RKO (cell line): Measurements from ENCODE around the gene PPP1R9B.

ENCODE experiments used
- DNase-seq: peaks from one replicate; pipeline ENCODE4 v3.0.0-alpha.2; 2016; ENCODE audit warnings: low spot score

The PPP1R9B gene

GRCh38 chr17:50155115-50155819 lies 4.8 kb upstream of the PPP1R9B start:
- DNase-seq, result no peak

GRCh38 chr17:50154604-50155003 lies 4.1 kb upstream of the PPP1R9B start:
- no peak for DNase-seq

- DNase-seq, result no peak
Measured at GRCh38 chr17:50153650-50154575, 3.4 kb upstream of the PPP1R9B start.

- no peak for DNase-seq
Measured at GRCh38 chr17:50152736-50153135, 2.3 kb upstream of the PPP1R9B start.

- DNase-seq, result peak; percentile 94
Measured at GRCh38 chr17:50151937-50152547, 1.6 kb upstream of the PPP1R9B start.

- DNase-seq, result peak; percentile 93
Measured at GRCh38 chr17:50151041-50151936, 812 bp upstream of the PPP1R9B start.

GRCh38 chr17:50149417-50150353 lies 792 bp downstream of the PPP1R9B start:
- DNase-seq, result peak; percentile 74

GRCh38 chr17:50149091-50149416 lies 1.4 kb downstream of the PPP1R9B start:
- DNase-seq, result peak; percentile 27

- DNase-seq, result peak; percentile 55
Measured at GRCh38 chr17:50148226-50149090, 2.0 kb downstream of the PPP1R9B start.

GRCh38 chr17:50147841-50148225 lies 2.6 kb downstream of the PPP1R9B start:
- DNase-seq, result no peak

- no peak for DNase-seq
Measured at GRCh38 chr17:50146927-50147665, 3.4 kb downstream of the PPP1R9B start.

- DNase-seq, result no peak
Measured at GRCh38 chr17:50146230-50146926, 4.1 kb downstream of the PPP1R9B start.

- DNase-seq, result no peak
Measured at GRCh38 chr17:50145532-50146229, 4.8 kb downstream of the PPP1R9B start.

- DNase-seq, result no peak
Measured at GRCh38 chr17:50144845-50145531, 5.5 kb downstream of the PPP1R9B start.

GRCh38 chr17:50144355-50144754 lies 6.1 kb downstream of the PPP1R9B start:
- no peak for DNase-seq

GRCh38 chr17:50143461-50144176 lies 6.9 kb downstream of the PPP1R9B start:
- no peak for DNase-seq

- no peak for DNase-seq
Measured at GRCh38 chr17:50141745-50142110, 8.7 kb downstream of the PPP1R9B start.
